Activated CD4-positive, alpha-beta T cell treated with anti-CD3 and anti-CD28 coated beads, Interleukin-2, amount 50 U/mL, for 1 hour (primary cell): ENCODE data around the gene CPOX.

Source experiments
- DNase-seq: peaks from one replicate; pipeline ENCODE4 v3.0.0-alpha.2; 2020

The CPOX gene

DNA sequence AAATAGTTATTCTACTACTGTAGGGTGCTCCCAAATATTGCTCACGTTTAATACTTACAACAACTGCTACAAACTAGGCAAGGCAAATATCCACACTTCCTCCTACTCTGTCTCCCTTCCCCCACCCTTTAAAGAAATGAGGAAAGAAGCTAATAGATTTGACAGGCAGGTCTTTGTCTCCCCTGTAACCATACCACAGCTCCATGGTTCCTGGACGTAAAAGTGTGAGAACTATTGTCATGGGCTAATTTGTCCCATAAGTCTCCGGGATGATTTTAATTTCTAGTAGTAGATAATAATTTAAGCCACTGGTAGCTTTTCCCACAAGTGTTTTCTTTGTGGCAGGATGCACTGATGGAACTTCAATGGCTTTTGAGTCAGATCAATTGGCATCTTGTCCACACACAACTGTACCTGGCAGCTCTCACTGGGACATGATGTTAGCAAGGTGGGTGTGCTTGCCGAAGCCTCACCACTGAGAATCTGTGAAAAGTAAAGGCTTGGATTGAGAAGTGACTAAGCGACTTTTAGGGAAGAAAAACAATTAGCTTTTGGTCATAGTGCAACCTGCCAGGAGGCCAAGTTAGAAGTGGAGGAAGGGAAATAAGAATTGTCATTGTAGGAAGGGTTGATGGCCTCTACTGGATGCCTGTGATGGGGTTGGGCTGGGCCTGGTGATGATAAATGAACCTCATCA lies 1.4 kb upstream of the CPOX start:
- no peak for DNase-seq

DNA sequence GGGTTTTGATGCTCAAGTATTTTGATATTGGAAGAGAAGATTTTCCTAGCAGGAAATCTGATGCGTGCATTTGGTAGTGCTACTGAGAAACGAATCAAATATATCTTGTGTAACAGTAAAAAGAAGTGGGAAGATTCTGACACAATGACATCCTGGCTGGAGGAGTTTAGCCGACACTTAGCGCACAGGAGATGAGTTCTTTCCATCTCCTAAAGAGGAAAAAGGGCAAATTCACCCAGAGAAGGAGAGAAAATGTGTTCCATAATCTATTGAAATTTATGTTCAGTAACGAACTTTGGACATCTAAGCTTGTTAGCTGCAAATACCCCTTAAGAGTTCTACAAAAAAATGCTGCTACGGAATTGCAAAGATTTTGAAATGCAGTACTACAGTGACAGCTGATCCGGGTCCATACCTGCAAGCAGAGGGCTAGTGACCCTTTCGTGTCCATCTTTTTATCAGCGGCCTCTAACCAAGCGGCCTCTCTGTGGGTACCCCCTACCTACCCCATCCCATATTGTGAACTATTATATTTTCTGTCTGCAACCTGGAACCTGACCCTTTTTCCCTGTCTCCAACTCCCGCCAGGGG lies 971 bp downstream of the CPOX start:
- no peak for DNase-seq

DNA sequence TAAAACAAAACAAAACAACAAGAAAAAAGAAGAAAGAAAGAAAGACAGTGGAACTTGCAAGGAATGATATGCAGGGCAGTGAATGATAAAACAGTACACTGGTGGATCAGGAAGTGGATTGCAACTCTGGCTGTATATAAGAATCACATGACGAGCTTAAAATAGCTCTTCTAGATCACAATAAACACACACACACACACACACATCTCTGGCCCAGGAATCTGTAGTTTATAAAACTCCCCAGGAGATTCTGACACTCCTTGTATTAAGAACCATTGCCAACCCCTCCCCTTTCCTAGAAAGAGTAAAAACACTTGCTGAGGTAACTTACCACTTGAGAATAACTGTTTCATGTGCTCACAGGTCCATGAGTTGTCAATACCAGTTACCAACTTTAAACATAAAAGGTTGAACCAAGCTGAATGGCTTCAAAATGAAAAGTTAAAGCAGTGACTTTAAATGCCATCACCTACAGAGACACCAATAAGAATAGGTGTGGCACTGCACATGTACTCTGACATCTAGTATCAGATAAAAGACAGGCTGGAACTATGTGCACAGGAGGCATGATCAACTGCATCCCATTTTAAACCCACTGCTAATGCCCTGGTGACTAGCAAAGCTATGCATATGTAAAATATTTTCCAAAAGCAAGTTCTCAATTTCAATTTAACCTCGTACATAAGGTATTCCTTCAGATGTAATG lies 3.9 kb downstream of the CPOX start:
- no peak for DNase-seq

DNA sequence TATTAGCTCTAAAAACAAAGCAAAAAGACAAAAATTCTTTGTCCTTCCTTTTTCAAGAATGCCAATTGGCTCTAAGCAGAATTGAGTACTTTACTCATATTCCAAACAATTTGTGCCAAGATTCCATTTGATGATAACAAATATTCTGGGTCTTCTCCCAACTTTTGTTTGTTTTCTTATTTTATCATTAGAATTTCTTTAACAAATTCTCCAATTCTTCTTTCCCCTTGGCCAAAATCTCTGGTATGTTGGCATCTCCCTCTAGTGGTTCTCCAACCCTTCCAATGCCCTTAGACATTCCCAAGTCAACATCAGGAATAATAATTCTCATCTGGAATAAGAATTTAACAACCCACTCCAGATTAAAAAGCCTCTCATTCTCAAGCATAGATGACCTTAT lies 5.3 kb downstream of the CPOX start:
- DNase-seq, result no peak

DNA sequence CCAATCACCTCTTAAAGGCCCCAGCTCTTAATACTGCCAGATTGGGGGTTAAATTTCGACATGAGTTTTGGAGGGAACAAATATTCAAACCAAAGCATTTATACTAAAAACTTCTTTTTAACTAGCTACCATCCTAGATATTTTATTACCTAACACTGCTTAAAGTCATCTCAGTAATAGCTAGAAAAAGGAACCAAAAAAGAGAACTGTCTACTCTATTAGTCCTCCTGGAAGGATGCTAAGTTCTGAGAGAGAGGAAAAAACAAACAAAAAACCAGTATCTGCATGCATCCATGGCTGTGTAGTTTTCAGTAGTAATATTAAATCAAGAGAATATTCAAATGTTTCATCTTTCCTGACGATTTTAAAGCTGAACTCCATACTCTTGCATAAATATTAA lies 5.8 kb downstream of the CPOX start:
- DNase-seq, result no peak

DNA sequence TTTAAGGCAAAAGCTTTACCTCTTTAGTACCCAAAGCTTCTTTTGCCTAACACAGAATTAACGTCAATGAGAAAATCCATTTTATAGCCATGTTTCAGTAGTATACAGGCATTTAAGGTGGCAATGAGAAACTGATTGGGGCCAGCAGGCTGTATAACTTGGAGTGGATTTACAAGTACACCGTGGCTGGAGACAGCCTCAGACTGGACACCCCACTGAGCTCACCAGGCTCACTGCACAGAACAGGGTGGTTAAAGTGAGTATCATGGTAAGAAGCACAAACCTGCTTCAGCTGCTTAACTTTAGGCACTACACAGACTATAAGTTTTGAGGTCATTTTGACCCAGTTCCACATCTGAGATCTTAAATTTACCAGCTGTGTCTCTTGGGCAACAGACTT lies 8.9 kb downstream of the CPOX start:
- DNase-seq, result no peak

DNA sequence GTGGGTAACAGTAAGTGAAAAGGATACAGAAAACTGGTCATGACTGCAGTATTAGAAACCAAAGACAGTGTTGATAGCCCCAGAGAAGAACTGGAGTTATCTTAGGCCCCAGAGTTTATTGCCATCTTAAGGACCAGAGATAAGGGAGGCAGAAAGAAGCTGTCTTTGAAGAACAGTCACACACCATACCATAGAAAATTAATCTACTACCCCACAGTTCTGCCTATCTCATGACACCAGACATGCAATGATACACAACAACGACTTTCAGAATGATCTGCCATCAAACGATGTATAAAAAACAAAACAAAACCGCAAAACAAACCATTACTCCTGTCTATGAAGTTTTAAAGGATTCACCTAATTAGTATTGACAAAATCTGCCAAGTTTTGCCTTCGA lies 9.6 kb downstream of the CPOX start:
- DNase-seq, result no peak

DNA sequence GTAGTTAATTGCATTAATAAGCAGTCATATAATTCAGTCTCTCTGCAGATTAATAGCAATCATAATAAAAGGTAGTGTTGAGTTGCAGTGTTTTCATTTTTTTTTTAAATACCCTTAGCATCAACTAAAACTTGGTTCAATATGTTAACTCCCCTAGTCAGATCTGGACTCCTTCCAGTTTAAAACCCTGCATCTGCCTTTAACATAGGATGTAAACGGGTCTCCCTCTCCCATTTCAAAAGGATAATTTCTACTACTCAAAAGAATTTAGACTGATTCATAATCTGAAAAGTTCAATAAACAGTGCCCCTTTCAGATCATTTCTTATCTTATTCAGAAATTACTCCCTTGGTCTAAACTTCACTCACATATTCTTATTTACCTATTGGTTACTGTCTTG lies 11.4 kb downstream of the CPOX start:
- DNase-seq, result no peak

DNA sequence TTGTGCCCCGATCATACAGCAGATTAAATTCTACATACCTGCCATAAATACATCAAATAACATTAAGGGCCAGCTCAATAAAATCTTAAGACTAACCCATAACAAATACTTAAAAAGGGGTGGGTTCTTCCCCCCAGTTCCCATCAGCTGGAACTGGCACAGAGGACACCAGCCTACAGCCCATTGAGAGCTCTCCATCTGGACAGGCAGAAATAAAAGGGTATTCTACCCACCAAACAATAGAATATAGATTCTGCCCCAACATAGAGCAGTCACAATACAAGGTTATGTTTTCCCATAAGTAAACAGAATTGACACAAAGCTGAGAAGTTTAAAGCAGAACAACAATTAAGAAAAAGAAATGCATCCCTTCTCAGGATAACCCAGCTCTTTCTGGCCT lies 11.9 kb downstream of the CPOX start:
- no peak for DNase-seq

DNA sequence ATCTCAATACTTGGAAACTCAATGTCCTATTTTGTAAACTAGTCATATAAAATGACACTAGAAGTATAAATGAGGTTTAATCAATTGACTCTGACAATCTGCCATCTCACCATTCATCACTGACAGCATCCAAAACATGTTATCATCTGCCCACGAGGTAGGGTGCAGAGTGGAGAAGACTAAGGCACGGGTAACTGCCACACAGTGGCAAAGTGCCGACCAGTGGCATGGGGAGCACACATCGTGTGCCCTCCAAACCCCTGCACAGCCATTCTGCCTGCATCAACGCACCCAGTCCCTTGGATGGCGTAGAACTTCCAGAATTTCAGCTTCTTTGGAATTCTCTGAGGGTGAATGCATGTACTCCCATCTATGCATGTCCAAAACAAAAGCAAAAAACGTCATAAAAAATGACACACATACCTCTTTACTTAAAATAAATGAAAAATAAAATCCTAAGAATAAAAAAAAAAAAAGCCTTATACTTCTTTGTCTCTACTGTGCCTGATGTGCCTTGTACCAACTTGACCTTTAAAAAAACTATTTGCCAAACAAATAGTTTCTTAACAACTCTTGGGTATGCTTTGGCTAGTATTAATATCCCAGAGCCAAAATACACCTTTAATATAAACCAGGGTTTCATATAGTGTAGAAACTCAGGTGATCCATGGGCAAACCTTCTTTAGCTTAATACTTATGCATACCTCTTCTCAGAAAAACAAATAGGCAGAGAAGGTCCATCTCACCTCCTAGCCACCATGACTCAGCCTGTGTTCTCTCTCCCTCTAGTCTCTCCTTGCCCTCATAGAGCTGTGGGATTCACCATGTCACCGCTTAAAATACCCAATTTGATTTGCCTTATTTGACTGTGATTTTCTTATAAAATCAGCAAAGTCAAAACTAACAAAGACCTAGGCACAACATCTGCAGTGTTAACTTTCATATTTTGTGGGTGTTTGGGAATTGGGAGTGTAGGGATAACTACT lies 12.7 kb downstream of the CPOX start:
- DNase-seq, result no peak

DNA sequence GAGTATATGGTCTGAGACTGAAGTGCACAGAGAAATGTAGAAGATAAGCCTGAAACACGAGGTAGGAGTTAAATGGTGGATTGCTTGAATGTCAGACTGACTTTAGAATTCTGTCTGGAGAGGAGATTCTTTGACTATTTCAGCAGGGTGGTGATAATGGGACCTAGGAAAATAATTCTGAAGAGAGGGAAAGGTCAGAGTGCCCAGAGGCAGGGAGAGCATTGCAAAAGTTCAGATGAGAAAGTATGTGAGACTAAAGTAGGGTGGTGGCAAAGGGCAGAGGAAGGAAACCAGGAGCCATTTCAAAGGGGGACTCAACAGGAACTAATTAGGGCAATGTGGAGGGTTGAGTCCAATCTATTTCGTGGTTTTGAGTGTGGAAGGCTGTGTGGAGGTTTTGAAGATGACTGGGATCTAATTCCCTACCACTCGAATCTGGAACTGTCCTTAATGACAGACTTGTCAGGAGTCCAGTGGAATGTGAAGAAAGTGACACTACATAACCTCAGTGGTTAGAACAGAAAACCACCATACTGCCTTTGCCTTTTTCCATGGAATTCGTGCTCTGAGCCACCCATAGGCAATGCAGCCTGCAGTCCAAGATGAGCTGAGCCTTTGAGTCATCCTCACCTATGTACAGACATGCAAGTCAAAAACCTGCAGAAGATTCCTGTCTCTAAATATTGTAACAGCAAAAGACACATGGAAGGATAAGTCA lies 16.1 kb downstream of the CPOX start:
- DNase-seq, result no peak

DNA sequence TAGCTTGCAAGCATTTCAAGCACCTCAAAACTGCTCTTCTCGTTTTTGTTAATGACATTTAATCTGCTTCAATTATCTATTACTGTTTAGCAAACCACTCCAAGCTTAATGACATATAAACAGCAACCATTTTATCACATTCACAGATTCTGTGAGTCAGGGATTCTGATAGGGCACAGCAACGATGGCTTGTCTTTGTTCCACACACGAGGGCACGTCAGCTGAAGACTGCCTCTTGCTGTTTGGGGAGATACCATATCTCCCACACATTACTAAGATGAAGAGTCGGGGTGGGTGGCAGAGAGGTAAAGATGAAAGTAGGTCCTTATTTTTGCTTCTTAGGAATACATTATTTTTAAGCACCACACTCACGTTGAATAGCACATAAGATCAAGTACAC lies 19.3 kb downstream of the CPOX start:
- no peak for DNase-seq

DNA sequence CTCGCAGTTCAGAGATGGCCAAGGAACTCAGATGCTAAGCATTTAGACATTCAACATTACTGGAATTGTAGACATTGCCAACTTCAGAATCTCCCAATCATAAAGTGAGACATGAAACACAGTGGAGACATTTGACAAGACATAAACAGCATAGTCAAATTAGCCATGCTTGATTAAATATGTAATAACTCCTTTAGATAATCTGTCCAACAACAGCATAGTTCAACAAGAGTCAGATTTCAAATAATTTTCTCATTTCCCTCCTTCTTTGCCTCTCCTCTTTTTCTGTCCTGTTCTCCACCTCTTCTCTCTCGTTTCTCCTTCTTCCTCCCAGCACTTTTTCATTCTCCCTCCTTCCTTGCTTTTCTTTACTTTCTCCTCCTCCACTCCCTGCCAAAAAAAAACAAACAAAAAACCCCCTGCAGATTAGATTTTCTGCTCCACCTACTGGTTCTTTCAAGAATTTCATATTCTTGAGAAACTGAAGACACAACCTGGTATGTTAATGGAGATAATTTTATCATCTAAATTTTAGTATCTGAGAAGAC lies 20.2 kb downstream of the CPOX start:
- DNase-seq, result no peak

DNA sequence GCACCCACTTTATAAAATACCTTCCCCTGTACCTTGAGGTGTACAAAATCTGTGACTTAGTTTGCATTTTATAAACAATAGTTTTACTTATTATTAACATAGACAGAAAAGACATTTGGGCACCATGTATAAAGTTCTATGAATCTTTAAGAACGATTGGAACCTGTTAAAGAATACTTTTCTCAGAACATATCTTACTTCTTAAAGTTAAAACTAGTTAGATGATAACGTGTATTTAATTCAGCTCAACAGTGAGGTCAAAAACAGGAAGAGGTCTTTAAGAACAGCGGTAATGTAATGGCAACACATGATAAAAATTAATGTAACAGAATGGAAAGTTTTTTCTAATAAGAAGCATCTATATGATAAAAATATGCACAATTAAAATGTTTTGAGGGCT lies 25.0 kb downstream of the CPOX start:
- no peak for DNase-seq

DNA sequence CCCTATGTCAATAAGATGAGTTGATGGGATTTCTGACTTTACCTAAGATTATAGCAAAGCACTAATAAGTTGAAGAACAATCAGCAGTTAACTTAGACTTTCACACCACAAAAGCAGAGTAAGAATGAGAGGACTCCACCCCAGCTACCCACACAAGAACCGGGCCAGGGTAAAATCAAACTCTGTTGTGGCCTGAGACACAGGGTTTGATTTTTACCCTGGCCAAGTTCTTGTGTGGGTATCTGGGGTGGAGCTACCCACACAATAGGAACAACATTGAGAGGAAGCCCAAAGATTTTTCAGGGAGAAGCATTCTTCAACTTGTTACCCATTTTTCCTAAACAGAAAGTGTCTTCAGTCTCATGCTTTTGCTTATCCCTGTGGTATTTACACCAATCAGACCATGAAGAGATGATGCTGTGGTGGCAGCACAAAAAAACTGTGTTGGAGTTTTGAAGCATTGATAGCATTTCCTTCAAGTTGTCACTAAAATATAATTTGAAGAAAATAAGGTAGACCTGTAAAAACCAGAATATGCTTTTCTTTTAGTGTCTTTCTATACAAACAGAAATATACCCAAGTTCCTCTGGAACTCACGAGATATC lies 25.6 kb downstream of the CPOX start:
- no peak for DNase-seq

DNA sequence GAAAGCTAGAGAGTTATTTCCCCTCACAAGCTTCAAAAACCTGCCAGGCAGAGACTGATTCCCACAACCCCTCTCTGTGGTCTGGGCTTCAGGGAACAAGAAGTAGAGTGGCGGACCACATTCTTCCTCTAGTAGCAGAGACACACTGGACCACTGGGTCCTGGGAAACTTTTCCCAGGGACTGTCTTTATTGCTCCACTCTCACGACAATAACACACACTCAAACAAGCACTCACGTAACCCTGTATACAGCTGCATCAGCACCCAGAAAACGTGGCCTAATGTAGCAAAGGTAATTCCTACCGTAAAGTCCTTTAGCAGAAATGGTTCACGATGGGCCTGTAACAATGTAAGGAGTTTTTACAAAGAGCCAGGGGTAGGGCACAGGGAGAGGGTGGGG lies 27.6 kb downstream of the CPOX start:
- no peak for DNase-seq

DNA sequence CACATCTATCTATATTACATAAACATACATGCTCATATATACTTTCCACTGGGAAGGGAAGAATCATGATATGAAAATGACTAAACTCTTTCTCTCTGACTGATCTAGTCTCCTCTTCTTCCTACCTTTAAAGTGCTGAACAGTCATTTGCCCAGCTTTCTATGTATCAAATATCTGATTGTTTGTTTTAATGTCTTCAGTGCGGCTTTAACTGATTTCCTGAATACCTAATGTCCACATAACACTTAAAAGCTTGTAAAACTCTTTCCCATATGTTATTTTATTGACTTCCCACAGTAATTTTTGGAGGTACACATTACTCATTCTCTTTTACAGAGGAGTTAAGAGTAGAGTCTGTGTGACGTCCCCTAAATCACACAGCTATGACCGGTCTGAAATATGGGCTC lies 28.2 kb downstream of the CPOX start:
- no peak for DNase-seq

DNA sequence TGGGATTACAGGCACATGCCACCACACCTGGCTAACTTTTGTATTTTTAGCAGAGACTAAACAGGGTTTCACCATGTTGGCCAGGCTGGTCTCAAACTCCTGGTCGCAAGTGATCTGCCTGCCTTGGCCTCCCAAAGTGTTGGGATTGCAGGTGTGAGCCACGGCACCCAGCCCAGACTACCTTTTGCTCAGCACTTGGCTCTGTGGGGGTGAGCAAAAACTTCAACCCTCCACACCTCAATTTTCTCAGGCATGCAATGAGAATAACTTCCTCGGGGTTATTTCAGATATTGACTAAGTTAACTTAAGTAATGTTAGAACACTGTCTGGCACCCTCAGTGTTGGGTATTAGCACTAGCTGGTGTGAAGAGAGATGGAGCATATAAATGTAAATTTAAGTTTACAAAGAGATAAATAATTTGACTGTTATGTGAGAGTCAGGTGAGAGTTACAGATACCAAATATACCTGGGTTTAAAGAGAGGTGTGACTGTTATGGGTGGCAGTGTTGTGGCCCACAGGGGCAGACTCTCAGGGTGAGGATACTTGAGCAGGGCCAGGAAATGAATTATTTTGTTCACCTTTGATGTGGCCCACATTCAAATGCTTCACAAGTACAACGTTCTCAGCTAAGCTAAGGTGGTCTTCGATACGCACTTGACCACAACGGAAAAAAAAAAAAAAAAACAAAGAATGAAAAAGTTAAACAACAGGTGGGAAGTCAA lies 29.0 kb downstream of the CPOX start:
- DNase-seq, result peak; percentile 23

DNA sequence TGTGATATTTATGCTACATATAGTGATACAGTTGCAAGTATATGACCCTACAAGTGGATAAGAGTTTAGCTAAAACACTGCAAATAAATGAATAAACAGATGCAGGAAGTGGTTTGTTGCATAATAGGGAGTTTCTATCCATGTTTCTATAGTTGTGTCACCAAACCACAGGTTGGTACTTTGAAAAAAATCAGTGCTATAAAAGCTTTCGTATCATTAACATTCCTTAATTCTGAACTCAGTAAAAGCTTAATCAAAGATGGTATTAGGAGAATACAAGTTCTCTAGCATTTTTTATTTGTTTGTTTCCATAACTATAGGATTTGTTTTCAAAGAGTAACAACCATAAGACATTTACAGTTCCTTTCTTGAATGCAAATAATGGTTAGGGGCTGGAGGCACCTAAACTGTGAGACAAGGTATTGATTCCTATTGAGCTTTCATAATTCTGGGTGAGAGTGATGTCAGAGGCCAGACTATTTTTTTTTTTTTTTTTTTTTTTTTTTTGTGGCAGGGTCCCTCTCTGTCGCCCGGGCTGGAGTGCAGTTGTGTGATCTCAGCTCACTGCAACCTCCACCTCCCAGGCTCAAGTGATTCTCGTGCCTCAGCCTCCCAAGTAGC lies 29.6 kb downstream of the CPOX start:
- peak; percentile 24 for DNase-seq

DNA sequence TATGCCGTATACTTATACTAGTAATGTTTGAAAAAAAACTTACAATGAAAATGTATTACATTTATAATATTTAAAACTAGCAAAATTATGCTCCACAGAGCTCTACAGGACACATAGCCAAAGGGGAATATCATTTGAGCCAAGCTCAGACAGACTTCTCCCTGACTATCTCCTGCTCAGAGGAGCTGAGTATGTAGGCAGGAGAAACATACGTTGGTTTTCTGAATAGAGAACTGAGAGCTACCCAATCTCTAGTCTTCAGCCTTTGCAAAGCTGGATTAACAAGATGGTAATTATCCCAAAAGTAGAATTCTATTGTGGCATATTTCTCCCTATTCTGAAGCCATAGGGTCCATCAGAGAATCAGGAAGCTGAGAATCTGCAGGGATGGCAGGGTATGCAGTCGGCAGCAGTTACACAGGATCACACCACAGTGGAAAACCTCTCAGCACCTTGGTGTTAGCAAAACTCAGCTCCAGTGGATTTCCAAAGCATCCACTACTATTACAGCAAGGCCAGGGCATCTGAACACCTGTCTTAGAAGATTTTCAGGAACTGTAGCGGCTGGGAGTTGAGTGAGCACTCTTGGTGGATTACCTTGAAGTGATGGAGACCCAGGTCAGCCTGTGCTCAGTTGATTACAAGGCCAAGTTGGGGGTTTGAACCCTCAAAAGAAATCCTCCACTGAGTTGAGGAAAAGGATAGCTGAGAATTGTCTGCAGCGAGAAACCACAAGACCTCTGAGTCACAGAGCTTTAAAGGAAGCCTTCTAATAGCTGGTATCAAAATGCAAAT lies 31.5 kb downstream of the CPOX start:
- DNase-seq, result peak; percentile 11
